DMS 273 (cell line): ENCODE measurements around the gene LIME1.
"Not testable (repeated sequence)": the region's sequence is repeated elsewhere in the genome, so short reads cannot be mapped to it uniquely, and the experiment has no call there.

ENCODE experiments used
- DNase-seq: peaks from one replicate; lab custom pipeline; 2025; ENCODE audit not compliant: unreplicated experiment; lab: John Stamatoyannopoulos, UW

LIME1 gene

GRCh38 chr20:63769891-63770474 lies 33.5 kb downstream of the LIME1 start:
- DNase-seq: no peak

GRCh38 chr20:63771046-63771707 lies 34.7 kb downstream of the LIME1 start:
- no peak for DNase-seq

GRCh38 chr20:63772781-63773518 lies 36.5 kb downstream of the LIME1 start:
- DNase-seq: no peak

- no peak for DNase-seq
Observed at GRCh38 chr20:63773571-63774241, 37.2 kb downstream of the LIME1 start.

GRCh38 chr20:63774306-63774705 lies 37.8 kb downstream of the LIME1 start:
- DNase-seq: no peak

GRCh38 chr20:63775096-63775978 lies 38.9 kb downstream of the LIME1 start:
- no peak for DNase-seq

GRCh38 chr20:63776875-63777274 lies 40.4 kb downstream of the LIME1 start:
- DNase-seq: not testable (repeated sequence)

- no peak for DNase-seq
Observed at GRCh38 chr20:63777614-63778013, 41.1 kb downstream of the LIME1 start.

- no peak for DNase-seq
Observed at GRCh38 chr20:63778034-63778752, 41.7 kb downstream of the LIME1 start.

GRCh38 chr20:63778857-63779256 lies 42.4 kb downstream of the LIME1 start:
- DNase-seq: no peak

GRCh38 chr20:63781181-63781580 lies 44.7 kb downstream of the LIME1 start:
- no peak for DNase-seq

GRCh38 chr20:63782051-63782471 lies 45.6 kb downstream of the LIME1 start:
- peak; percentile 31 for DNase-seq

GRCh38 chr20:63782521-63782971 lies 46.1 kb downstream of the LIME1 start:
- DNase-seq: no peak

GRCh38 chr20:63783970-63784369 lies 47.5 kb downstream of the LIME1 start:
- no peak for DNase-seq

- DNase-seq: no peak
Observed at GRCh38 chr20:63785691-63786131, 49.2 kb downstream of the LIME1 start.

- DNase-seq: no peak
Observed at GRCh38 chr20:63787302-63787701, 50.8 kb downstream of the LIME1 start.

- DNase-seq: no peak
Observed at GRCh38 chr20:63787749-63788148, 51.3 kb downstream of the LIME1 start.
